HG03469 (cell line): ENCODE data around the gene TMUB1.

ENCODE experiments used
- ATAC-seq: cut with Tn5 transposase; IDR thresholded peaks from one replicate; pipeline ENCODE4 v1.9.1; 2021; ENCODE audit warnings: mild to moderate bottlenecking, moderate library complexity, moderate number of reproducible peaks; ENCODE audit not compliant: unreplicated experiment

TMUB1 gene

GRCh38 chr7:151071032-151071866, 12.0 kb downstream of the TMUB1 start:
- no peak for ATAC-seq

GRCh38 chr7:151070574-151070960, 12.7 kb downstream of the TMUB1 start:
- no peak for ATAC-seq

GRCh38 chr7:151069841-151070573, 13.3 kb downstream of the TMUB1 start:
- ATAC-seq = no peak

- no peak for ATAC-seq
Observed at GRCh38 chr7:151068069-151068773, 15.1 kb downstream of the TMUB1 start.

- no peak for ATAC-seq
Observed at GRCh38 chr7:151066273-151066974, 16.9 kb downstream of the TMUB1 start.

GRCh38 chr7:151065516-151065915, 17.8 kb downstream of the TMUB1 start:
- ATAC-seq = no peak

- ATAC-seq = no peak
Observed at GRCh38 chr7:151064993-151065392, 18.3 kb downstream of the TMUB1 start.

GRCh38 chr7:151064454-151064853, 18.8 kb downstream of the TMUB1 start:
- ATAC-seq = no peak

GRCh38 chr7:151063212-151063561, 20.1 kb downstream of the TMUB1 start:
- no peak for ATAC-seq

- ATAC-seq = no peak
Observed at GRCh38 chr7:151062399-151063211, 20.7 kb downstream of the TMUB1 start.

- no peak for ATAC-seq
Observed at GRCh38 chr7:151062111-151062398, 21.2 kb downstream of the TMUB1 start.

- no peak for ATAC-seq
Observed at GRCh38 chr7:151061213-151062110, 21.8 kb downstream of the TMUB1 start.

- ATAC-seq = no peak
Observed at GRCh38 chr7:151060416-151061212, 22.7 kb downstream of the TMUB1 start.

GRCh38 chr7:151060113-151060415, 23.2 kb downstream of the TMUB1 start:
- no peak for ATAC-seq

- ATAC-seq = no peak
Observed at GRCh38 chr7:151059367-151060112, 23.8 kb downstream of the TMUB1 start, which contains the start of gene SLC4A2. SLC4A2 (plus strand) TSS chr7:151059589; CDS start chr7:151061988, 2,399 bp downstream.

GRCh38 chr7:151058781-151059366, 24.4 kb downstream of the TMUB1 start:
- ATAC-seq = no peak

- ATAC-seq = peak; percentile 76
Observed at GRCh38 chr7:151057989-151058780, 25.1 kb downstream of the TMUB1 start.
